AG04450 (cell line): Measurements from ENCODE around the gene TMEM87B. TPM values are rescaled to one million over a fixed set of nuclear protein-coding genes. Genes with fewer than 3 reads are reported as not detected.

Experiments
- CTCF ChIA-PET: fragments of 300-600, 350-600 bp; formaldehyde crosslinking; extraction: SDS; loops from one replicate; lab custom pipeline; 2022; ENCODE audit warnings: antibody characterized with exemption, inconsistent platforms; lab: Charles Lee
- POLR2A ChIA-PET: fragments of 350-600 bp; formaldehyde crosslinking; extraction: SDS; loops from one replicate; lab custom pipeline; 2021; ENCODE audit warnings: antibody characterized with exemption, inconsistent platforms; lab: Yijun Ruan, JAX
- DNase-seq: peaks from one replicate; pipeline ENCODE4 v3.0.0-alpha.2; 2011; ENCODE audit warnings: low read depth, low spot score
- H3K27ac ChIP-seq: one replicate; pipeline ENCODE4 v1.5.1; 2012; ENCODE audit warnings: low read depth, low read length, control low read depth
- H3K27me3 ChIP-seq: one replicate; pipeline ENCODE4 v1.6.0; 2012; ENCODE audit warnings: low read length; ENCODE audit not compliant: control insufficient read depth, insufficient read depth
- H3K4me3 ChIP-seq: 2 replicates; pipeline ENCODE4 v1.5.1; 2011; ENCODE audit warnings: mild to moderate bottlenecking, low read depth, low read length, control low read depth
- H3K9me3 ChIP-seq: 2 replicates; pipeline ENCODE4 v1.5.1; 2012; ENCODE audit warnings: low read length; ENCODE audit not compliant: control insufficient read depth, insufficient read depth
- CTCF ChIP-seq: IDR thresholded peaks from 2 replicates; pipeline ENCODE4 v1.5.1; 2011; ENCODE audit warnings: low read depth, low read length, control low read depth, inconsistent platforms
- polyA plus RNA-seq: library from polyadenylated mRNA; depleted of rRNA; stranded (reverse); fragments of >200 nt; gene quantifications from 2 replicates; pipeline ENCODE4 v1.2.3, GENCODE V29; 2011

TMEM87B gene
- polyA plus RNA-seq, 1 experiment = 24.5 TPM

- Histone ChIP-seq H3K27me3 (no peaks in the 10 kb centered on the region), H3K4me3 (no peak overlapping the region), H3K9me3 (no peaks in the 10 kb centered on the region; the same call in 1 of the 2 replicates), H3K27ac (no peak overlapping the region)
- ChIA-PET POLR2A (interaction anchor here (0.5 to 1.3 kb wide), 2 partner anchors 21 to 54 kb away, joined by 3 to 5 read pairs; partner anchors contain the start of gene TMEM87B), CTCF (interaction anchor here (1.1 kb wide), 1 partner anchor 18 kb away, joined by 5 read pairs; no protein-coding TSS in a partner anchor)
- DNase-seq = no peak
- TF ChIP-seq CTCF = no peak
Observed at GRCh38 chr2:112075490-112076260, 20.6 kb downstream of the TMEM87B start.

- CTCF ChIA-PET = no interaction called here
- POLR2A ChIA-PET = no interaction called here
- TF ChIP-seq CTCF = no peak
- no peak for DNase-seq
- no peak overlapping the region for H3K27ac ChIP-seq
- no peaks in the 10 kb centered on the region; the same call in 1 of the 2 replicates for H3K9me3 ChIP-seq
- H3K27me3 ChIP-seq = no peaks in the 10 kb centered on the region
- H3K4me3 ChIP-seq = no peak overlapping the region
Observed at GRCh38 chr2:112077814-112078213, 22.7 kb downstream of the TMEM87B start.

- peak overlapping the region; percentile 78 for H3K27ac ChIP-seq
- ChIA-PET CTCF (no interaction called here), POLR2A (interaction anchor here (0.6 kb wide), 1 partner anchor 27 kb away, joined by 3 read pairs; the partner anchor contains the start of gene TMEM87B)
- no peak for DNase-seq
- H3K9me3 ChIP-seq = no peaks in the 10 kb centered on the region; the same call in 1 of the 2 replicates
- TF ChIP-seq CTCF = no peak
- no peak overlapping the region for H3K4me3 ChIP-seq
- no peaks in the 10 kb centered on the region for H3K27me3 ChIP-seq
Observed at GRCh38 chr2:112081262-112081661, 26.2 kb downstream of the TMEM87B start.

GRCh38 chr2:112084689-112085374 is 29.8 kb downstream of the TMEM87B start:
- H3K27me3 ChIP-seq = no peaks in the 10 kb centered on the region
- H3K4me3 ChIP-seq = no peak overlapping the region
- POLR2A ChIA-PET = no interaction called here
- no peaks in the 10 kb centered on the region; the same call in 1 of the 2 replicates for H3K9me3 ChIP-seq
- CTCF ChIA-PET = no interaction called here
- H3K27ac ChIP-seq = no peak overlapping the region
- TF ChIP-seq CTCF = no peak
- no peak for DNase-seq

- ChIA-PET CTCF (no interaction called here), POLR2A (no interaction called here)
- no peaks in the 10 kb centered on the region for H3K27me3 ChIP-seq
- TF ChIP-seq CTCF = no peak
- no peak for DNase-seq
- H3K4me3 ChIP-seq = no peak overlapping the region
- no peak overlapping the region for H3K27ac ChIP-seq
- H3K9me3 ChIP-seq = no peaks in the 10 kb centered on the region; the same call in 1 of the 2 replicates
Observed at GRCh38 chr2:112085375-112085730, 30.3 kb downstream of the TMEM87B start.
